GM12878 (cell line): Measurements from ENCODE around the gene COX19.

Source experiments
- NR2C1 ChIP-seq: fragments of 450-650 bp; IDR thresholded peaks from 2 replicates; pipeline ENCODE4 v1.6.1; 2017; ENCODE audit warnings: antibody characterized with exemption, mild to moderate bottlenecking, moderate library complexity
- RAD51 ChIP-seq: fragments of 450-650 bp; IDR thresholded peaks from 2 replicates; pipeline ENCODE4 v1.6.1; 2016; ENCODE audit warnings: moderate library complexity, mild to moderate bottlenecking, inconsistent platforms
- ZBTB11 ChIP-seq: fragments of 450-650 bp; formaldehyde crosslinking; IDR thresholded peaks from 2 replicates; pipeline ENCODE4 v1.5.0; 2022; ENCODE audit warnings: mild to moderate bottlenecking, missing genetic modification characterization
- TF ChIP-seq, protein P1 (sequence below): IDR thresholded peaks from 2 replicates; pipeline ENCODE4 v1.6.1; 2012; ENCODE audit warnings: low read depth, low read length, improper control_type of control experiment

GRCh38 chr7:945147-945555 lies 30.2 kb downstream of the COX19 start:
- TF ChIP-seq, protein P1, sequence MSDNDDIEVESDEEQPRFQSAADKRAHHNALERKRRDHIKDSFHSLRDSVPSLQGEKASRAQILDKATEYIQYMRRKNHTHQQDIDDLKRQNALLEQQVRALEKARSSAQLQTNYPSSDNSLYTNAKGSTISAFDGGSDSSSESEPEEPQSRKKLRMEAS = no peak
- TF ChIP-seq ZBTB11 (no peak), RAD51 (no peak), NR2C1 (no peak)
